Dendritic cell treated with granulocyte-macrophage colony-stimulating factor and Interleukin-4, amounts not matched to agents 40 ng/mL and 50 ng/mL, for 4 days (primary cell): ENCODE measurements around the gene LRRC57.

ENCODE experiments used
- H3K27ac Mint-ChIP-seq: one replicate; pipeline ENCODE4 v1.8.0; 2022; ENCODE audit warnings: mild to moderate bottlenecking, mixed read lengths
- H3K27me3 Mint-ChIP-seq: one replicate; pipeline ENCODE4 v1.8.0; 2022; ENCODE audit warnings: mild to moderate bottlenecking, mixed read lengths
- H3K36me3 Mint-ChIP-seq: one replicate; pipeline ENCODE4 v1.8.0; 2022; ENCODE audit warnings: low read depth, mixed read lengths
- H3K4me1 Mint-ChIP-seq: one replicate; pipeline ENCODE4 v1.8.0; 2022; ENCODE audit warnings: low read depth, mixed read lengths
- H3K4me3 Mint-ChIP-seq: one replicate; pipeline ENCODE4 v1.8.0; 2022; ENCODE audit warnings: mild to moderate bottlenecking, moderate library complexity, mixed read lengths
- H3K9me3 Mint-ChIP-seq: one replicate; pipeline ENCODE4 v1.8.0; 2022; ENCODE audit warnings: mixed read lengths
- intact Hi-C: fragments of 100-400 bp; cut with micrococcal nuclease; formaldehyde crosslinking; loops from one replicate; pipeline ENCODE4 v1.15.0; 2022

LRRC57 gene

DNA sequence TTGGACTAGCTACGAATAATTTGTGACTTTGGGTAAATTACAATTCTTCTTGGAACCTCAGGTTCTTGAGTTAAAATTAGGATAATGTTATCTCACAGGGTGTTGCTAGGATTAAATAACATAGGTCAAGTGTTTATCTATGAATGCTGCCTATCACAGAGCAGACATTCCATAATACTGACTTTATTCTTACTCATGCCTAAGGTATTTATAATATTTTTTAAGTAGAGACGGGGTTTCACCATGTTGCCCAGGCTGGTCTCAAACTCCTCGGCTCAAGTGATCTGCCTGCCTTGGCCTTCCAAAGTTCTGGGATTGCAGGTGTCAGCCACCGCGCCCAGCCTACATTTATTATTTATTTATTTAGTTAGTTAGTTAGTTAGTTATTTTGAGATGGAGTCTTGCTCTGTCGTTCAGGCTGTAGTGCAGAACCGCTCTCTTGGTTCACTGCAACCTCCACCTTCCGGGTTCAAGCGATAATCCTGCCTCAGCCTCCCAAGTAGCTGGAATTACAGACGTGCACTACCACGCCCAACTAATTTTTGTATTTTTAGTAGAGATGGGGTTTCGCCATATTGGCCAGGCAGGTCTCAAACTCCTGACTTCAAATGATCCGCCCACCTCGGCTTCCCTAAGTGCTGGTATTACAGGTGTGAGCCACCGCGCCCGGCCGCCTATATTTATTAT lies 56.9 kb downstream of the LRRC57 start:
- H3K4me1 Mint-ChIP-seq = peaks cover 61% of the 10 kb centered on the region
- no peaks in the 10 kb centered on the region for H3K9me3 Mint-ChIP-seq

DNA sequence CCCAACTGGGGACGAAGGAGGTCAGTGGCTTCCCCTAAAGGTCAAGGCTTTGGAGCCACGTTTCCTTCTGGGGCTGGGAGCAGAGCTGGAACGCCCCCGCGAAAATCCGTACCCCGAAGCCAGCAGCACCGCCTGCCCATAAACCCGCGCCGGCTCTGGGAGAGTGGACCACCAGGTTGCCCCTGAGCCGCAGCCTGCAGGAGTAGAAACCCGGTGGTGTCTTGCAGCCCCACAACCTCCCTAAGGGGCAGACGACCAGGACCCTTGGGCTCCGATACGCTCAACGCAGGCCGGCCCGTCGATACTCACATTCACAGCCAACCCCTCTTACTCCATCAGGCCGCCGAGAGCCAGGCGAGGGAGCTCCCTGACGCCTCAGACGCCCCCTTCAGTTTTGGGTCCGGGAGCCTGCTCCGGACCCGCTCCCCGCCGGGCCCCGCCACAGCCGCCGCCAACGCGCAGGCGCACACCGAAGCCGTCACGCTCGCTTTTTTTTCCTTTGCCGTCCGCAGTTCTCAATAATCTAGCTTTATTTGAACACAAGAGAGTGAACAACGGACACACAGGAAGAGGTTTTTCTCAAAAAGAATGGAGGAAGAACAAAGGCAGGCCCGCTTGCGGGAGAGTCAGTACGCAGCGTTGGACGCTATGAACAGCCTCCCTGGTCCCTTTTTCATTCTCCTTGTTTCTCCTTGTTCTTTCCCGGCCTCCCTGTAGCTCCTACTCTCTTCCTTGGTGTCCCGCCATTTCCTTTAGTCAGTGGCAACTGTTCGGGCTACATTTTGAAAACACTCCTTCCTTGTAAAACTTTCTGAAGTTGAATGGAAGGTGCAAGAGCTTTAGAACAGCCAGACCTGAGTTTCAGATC lies 57.7 kb downstream of the LRRC57 start, which contains the start of gene ZNF106:
Gene ZNF106, minus strand, starts transcription at position 471 of the 868 bp plus-strand sequence. CDS start 18,852 bp downstream, outside the sequence.
- peaks cover 59% of the 10 kb centered on the region for H3K4me1 Mint-ChIP-seq
- H3K9me3 Mint-ChIP-seq = no peaks in the 10 kb centered on the region

More for the DNA sequence above, 56.9 kb downstream of the LRRC57 start:
- H3K27me3 Mint-ChIP-seq = no peaks in the 10 kb centered on the region
- H3K27ac Mint-ChIP-seq = peak overlapping the region; percentile 97
- intact Hi-C loops = loop anchor here (5.0 kb wide), 1 partner anchor 56 kb away; the partner anchor contains the start of genes HAUS2 and LRRC57
- H3K4me3 Mint-ChIP-seq = peak overlapping the region; percentile 95
- peaks cover 46% of the 10 kb centered on the region for H3K36me3 Mint-ChIP-seq

DNA sequence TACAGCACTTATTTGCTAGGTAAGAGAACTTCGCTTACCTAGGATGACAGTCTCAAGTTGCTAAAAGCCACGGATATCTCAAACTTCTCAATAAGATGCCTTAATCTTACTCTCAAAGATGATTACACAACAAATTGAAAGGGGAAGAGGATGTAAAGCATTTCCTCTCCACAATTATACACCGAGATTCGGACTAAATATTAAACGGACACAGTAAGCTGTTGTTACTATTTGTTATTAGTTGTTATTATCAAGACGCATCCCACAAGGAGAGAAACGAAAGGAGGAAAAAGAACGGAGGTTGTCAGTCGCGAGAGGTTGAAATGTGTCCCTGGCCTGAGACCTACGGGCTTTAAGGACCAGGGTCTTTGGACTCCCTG lies 58.3 kb downstream of the LRRC57 start:
- peak overlapping the region; percentile 97 for H3K27ac Mint-ChIP-seq
- no peaks in the 10 kb centered on the region for H3K9me3 Mint-ChIP-seq
- H3K4me3 Mint-ChIP-seq = peak overlapping the region; percentile 95
- H3K27me3 Mint-ChIP-seq = no peaks in the 10 kb centered on the region
- peaks cover 44% of the 10 kb centered on the region for H3K36me3 Mint-ChIP-seq
- intact Hi-C loops = loop anchor here (5.0 kb wide), 1 partner anchor 57 kb away; the partner anchor contains the start of genes HAUS2 and LRRC57
- peaks cover 63% of the 10 kb centered on the region for H3K4me1 Mint-ChIP-seq

More for the DNA sequence above, 57.7 kb downstream of the LRRC57 start, which contains the start of gene ZNF106:
- intact Hi-C loops = loop anchor here (5.0 kb wide), 1 partner anchor 56 kb away; the partner anchor contains the start of genes HAUS2 and LRRC57
- H3K36me3 Mint-ChIP-seq = peaks cover 44% of the 10 kb centered on the region
- H3K27ac Mint-ChIP-seq = peak within 1 kb of the TSS; percentile 97
- H3K4me3 Mint-ChIP-seq = peak within 1 kb of the TSS; percentile 95
- no peaks in the 10 kb centered on the region for H3K27me3 Mint-ChIP-seq
